Endothelial cell (in vitro differentiated cells): ENCODE measurements around the gene EEF1A2. TPM values are rescaled to one million over a fixed set of nuclear protein-coding genes. Genes with fewer than 3 reads are reported as not detected.

Experiments used
- DNase-seq: peaks from one replicate; pipeline ENCODE4 v3.0.0; 2021; ENCODE audit warnings: low spot score
- H3K27ac Mint-ChIP-seq: one replicate; pipeline ENCODE4 v1.8.0; 2021; ENCODE audit warnings: mixed read lengths, inconsistent platforms; ENCODE audit not compliant: unreplicated experiment
- H3K27me3 Mint-ChIP-seq: one replicate; pipeline ENCODE4 v1.8.0; 2021; ENCODE audit warnings: mild to moderate bottlenecking, moderate library complexity, mixed read lengths, inconsistent platforms; ENCODE audit not compliant: unreplicated experiment
- H3K36me3 Mint-ChIP-seq: one replicate; pipeline ENCODE4 v1.8.0; 2021; ENCODE audit warnings: mild to moderate bottlenecking, low read depth, mixed read lengths, inconsistent platforms; ENCODE audit not compliant: unreplicated experiment
- H3K4me1 Mint-ChIP-seq: one replicate; pipeline ENCODE4 v1.8.0; 2021; ENCODE audit warnings: mild to moderate bottlenecking, mixed read lengths, inconsistent platforms; ENCODE audit not compliant: unreplicated experiment
- H3K4me3 Mint-ChIP-seq: one replicate; pipeline ENCODE4 v1.8.0; 2021; ENCODE audit warnings: mild to moderate bottlenecking, mixed read lengths, inconsistent platforms; ENCODE audit not compliant: unreplicated experiment
- H3K9me3 Mint-ChIP-seq: one replicate; pipeline ENCODE4 v1.8.0; 2021; ENCODE audit warnings: mixed read lengths, inconsistent platforms; ENCODE audit not compliant: unreplicated experiment
- total RNA-seq: library from RNA; stranded (reverse); fragmentation: NEBNext Ultra II Directional; extraction: Animal tissue kit (Norgen Biotek cat#: 25700); gene quantifications from one replicate; pipeline ENCODE4 v1.2.1, GENCODE V29; 2021; ENCODE audit not compliant: unreplicated experiment
- TF ChIP-seq, protein P1 (sequence below): fragments of 200-600 bp; sonication (generic); IDR thresholded peaks from one replicate; pipeline ENCODE4 v1.5.0; 2021; ENCODE audit warnings: antibody characterized with exemption; ENCODE audit not compliant: unreplicated experiment

Gene EEF1A2
- total RNA-seq, 1 donor from 2014 or later, result 0.31 TPM

DNA sequence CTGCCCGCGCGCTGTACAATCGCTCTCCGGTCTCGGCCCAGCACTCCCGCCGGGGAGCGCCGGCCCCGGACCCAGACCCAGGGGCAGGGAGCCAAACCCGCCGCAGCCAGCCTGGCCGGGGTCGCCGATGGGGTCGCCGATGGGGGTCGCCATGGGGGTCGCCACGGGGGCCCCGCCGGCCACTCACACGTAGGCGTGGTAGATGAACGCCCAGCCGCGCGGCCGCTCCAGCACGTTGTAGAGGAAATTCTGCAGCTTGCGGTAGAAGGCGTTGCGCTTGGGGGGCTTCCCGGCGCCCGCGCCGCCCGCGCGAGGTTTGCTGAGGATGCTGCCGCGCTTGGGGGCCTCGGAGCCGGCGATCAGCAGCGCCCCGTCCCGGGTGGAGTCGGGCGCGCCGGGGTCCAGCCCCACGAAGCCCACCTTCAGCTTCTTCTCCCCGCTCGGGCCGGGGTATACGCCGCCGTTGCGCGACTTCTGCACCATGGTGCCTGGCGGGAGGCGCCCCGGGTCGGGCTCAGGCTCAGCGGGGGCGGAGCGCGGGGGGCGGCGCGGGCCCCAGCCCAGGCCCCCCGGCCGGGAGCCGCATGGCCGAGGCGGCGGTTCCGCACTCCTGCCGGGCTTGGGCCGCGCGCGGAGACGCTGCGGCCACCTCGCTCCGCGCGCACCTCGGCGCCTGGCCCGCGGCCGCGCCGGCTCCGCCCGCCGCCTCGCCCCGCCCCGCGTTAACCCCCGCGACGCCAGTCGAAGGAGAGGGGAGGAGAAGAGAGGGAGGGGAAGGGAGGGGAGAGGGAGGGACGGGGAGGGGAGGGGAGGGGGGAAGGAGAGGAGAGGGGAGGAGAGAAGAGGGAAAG lies 26.7 kb downstream of the EEF1A2 start, which contains the start of gene KCNQ2:
Gene KCNQ2, minus strand, starts transcription at position 675 of the 851 bp plus-strand sequence. Its CDS starts 192 bp downstream, at position 483.
- DNase-seq, result no peak
- TF ChIP-seq, protein P1, sequence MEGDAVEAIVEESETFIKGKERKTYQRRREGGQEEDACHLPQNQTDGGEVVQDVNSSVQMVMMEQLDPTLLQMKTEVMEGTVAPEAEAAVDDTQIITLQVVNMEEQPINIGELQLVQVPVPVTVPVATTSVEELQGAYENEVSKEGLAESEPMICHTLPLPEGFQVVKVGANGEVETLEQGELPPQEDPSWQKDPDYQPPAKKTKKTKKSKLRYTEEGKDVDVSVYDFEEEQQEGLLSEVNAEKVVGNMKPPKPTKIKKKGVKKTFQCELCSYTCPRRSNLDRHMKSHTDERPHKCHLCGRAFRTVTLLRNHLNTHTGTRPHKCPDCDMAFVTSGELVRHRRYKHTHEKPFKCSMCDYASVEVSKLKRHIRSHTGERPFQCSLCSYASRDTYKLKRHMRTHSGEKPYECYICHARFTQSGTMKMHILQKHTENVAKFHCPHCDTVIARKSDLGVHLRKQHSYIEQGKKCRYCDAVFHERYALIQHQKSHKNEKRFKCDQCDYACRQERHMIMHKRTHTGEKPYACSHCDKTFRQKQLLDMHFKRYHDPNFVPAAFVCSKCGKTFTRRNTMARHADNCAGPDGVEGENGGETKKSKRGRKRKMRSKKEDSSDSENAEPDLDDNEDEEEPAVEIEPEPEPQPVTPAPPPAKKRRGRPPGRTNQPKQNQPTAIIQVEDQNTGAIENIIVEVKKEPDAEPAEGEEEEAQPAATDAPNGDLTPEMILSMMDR, result no peak
- H3K4me3 Mint-ChIP-seq, result no peak within 1 kb of the TSS
- H3K9me3 Mint-ChIP-seq, result no peaks in the 10 kb centered on the region
- H3K36me3 Mint-ChIP-seq, result no peaks in the 10 kb centered on the region
- no peaks in the 10 kb centered on the region for H3K4me1 Mint-ChIP-seq
- no peak within 1 kb of the TSS for H3K27ac Mint-ChIP-seq
- no peaks in the 10 kb centered on the region for H3K27me3 Mint-ChIP-seq

DNA sequence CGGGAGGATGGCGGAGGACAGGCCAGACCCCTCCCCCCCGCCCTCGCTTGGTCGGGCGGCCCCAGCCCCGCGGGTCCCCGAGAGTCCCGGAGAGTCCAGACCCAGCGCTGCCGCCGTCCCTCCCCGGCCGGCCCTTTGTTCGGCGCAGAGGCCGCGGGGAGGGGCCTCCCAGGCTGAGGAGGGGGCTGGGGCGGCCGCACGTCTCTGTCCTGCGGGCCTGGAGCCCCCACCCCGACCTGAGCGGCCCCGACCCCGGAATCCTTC lies 27.2 kb downstream of the EEF1A2 start:
- no peaks in the 10 kb centered on the region for H3K9me3 Mint-ChIP-seq

DNA sequence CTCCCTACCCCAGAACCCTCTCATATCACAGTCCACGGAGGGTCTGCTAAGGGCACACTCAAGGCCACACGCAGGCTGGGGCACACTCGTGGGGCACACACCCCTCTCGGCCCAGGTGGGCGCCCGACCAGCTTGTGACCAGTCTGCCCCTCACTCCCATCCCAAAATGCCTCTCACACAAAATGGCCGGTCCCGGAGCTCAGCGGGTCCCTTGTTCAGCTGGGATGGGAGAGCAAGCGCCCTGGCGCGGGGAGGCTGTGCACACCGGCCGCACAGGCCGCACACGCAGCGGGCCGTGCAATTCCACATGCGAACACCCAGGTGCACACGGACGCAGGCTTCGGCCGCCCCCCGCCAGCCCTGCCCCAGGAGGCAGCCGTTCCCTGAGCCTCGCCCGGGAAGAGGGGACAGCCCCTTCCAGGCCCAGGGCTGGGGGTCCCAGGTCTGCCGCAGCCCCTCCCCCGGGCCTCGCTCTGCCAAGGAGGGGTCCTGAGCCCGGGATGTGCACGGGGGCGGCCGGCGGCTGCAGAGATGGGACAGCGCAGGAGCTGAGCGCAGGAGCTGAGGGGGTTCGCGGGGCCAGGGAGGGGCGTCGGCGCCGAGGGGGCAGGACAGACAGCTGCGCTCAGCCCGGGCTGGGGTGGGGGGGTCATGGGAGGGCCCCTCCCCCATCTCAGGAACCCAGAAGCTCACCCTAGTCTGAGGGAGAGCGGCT lies 27.7 kb downstream of the EEF1A2 start:
- TF ChIP-seq, protein P1, result no peak
- Mint-ChIP-seq H3K4me3 (no peak overlapping the region), H3K36me3 (no peaks in the 10 kb centered on the region), H3K27me3 (no peaks in the 10 kb centered on the region), H3K9me3 (no peaks in the 10 kb centered on the region), H3K27ac (no peak overlapping the region), H3K4me1 (no peaks in the 10 kb centered on the region)
- DNase-seq, result no peak

More for the DNA sequence above, 27.2 kb downstream of the EEF1A2 start:
- TF ChIP-seq, protein P1, result no peak
- H3K27ac Mint-ChIP-seq, result no peak overlapping the region
- H3K36me3 Mint-ChIP-seq, result no peaks in the 10 kb centered on the region
- no peaks in the 10 kb centered on the region for H3K27me3 Mint-ChIP-seq
- H3K4me1 Mint-ChIP-seq, result no peaks in the 10 kb centered on the region
- DNase-seq, result no peak
- no peak overlapping the region for H3K4me3 Mint-ChIP-seq

DNA sequence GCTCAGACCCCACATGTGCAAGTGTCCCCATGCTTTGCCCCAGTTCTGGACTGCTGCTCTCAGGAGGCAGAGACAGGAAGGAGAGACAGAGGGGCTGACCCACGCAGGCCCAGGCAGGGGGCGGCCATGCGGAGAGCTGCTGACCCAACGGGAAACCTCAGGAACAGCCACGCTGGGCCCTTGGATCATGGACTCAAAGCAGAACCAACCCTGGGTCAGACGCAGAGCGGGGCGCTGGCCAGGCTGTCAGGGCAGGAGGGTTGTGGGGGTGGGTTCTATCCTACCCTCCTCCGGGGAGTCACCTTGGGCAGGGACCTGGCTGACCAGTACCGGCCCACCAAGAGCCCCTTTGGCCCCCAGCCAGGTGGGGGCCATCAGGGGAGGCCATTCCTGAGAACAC lies 28.5 kb downstream of the EEF1A2 start:
- no peak for DNase-seq

More for the DNA sequence above, 28.5 kb downstream of the EEF1A2 start:
- no peaks in the 10 kb centered on the region for H3K9me3 Mint-ChIP-seq
- H3K27ac Mint-ChIP-seq, result no peak overlapping the region
- H3K36me3 Mint-ChIP-seq, result no peaks in the 10 kb centered on the region
- no peaks in the 10 kb centered on the region for H3K4me1 Mint-ChIP-seq
- no peaks in the 10 kb centered on the region for H3K27me3 Mint-ChIP-seq
- no peak overlapping the region for H3K4me3 Mint-ChIP-seq
- TF ChIP-seq, protein P1, result no peak
